Measurements from ENCODE around the gene GOT1. TPM values are rescaled to one million over a fixed set of nuclear protein-coding genes. Genes with fewer than 3 reads are reported as not detected.
A peak's percentile ranks its signal among the peaks of the same experiment; 100 is the strongest.

GOT1 gene
- total and polyA plus RNA-seq, 2 experiments from 2014 or later = 39.6 to 62.7 TPM

GRCh38 chr10:99393683-99394082, 36.7 kb downstream of the GOT1 start:
- Histone ChIP-seq H3K27me3 (replicated peaks; ENCODE audit: insufficient read depth) (no peaks in the 10 kb centered on the region), H3K9me2 (ENCODE audit: insufficient read depth) (no peaks in the 10 kb centered on the region), H2AFZ (no peak overlapping the region), H4K20me1 (ENCODE audit: insufficient read depth) (no peaks in the 10 kb centered on the region), H3K4me3 (no peak overlapping the region), H3K27ac (no peak overlapping the region), H3K79me2 (ENCODE audit: insufficient read depth) (no peaks in the 10 kb centered on the region), H3K4me1 (ENCODE audit: insufficient read depth) (peaks cover 51% of the 10 kb centered on the region), H3F3A (ENCODE audit: insufficient read depth) (peaks cover 64% of the 10 kb centered on the region), H3K4me2 (ENCODE audit: unreplicated experiment) (no peak overlapping the region), H3K9me3 (ENCODE audit: low read depth) (no peaks in the 10 kb centered on the region), H3K36me3 (ENCODE audit: low read depth) (0 out of 2 replicates have a peak, but pooled peaks cover 9% of the 10 kb centered on the region), H3K9ac (no peak overlapping the region)
- no peak for DNase-seq
- TF ChIP-seq EZH2phosphoT487 (IDR thresholded peaks at IDR 0.05; ENCODE audit: insufficient read depth, low read depth) (no peak), EZH2 (IDR thresholded peaks at IDR 0.05; ENCODE audit: insufficient read depth, poor library complexity, severe bottlenecking) (no peak)
- 93% methylated on average over 5 of the region's 5 CpGs for WGBS, 2 experiments (ENCODE audit: low coverage in 1 of 2, low lambda C conversion rate in 2 of 2, missing lambda C conversion rate in 2 of 2)
- in situ Hi-C loops (cut with MboI) = no loop called here

GRCh38 chr10:99393036-99393435, 37.4 kb downstream of the GOT1 start:
- Histone ChIP-seq H3K4me2 (ENCODE audit: unreplicated experiment) (peak overlapping the region; percentile 79), H3F3A (ENCODE audit: insufficient read depth) (peaks cover 59% of the 10 kb centered on the region), H3K27ac (no peak overlapping the region), H3K36me3 (ENCODE audit: low read depth) (0 out of 2 replicates have a peak, but pooled peaks cover 8% of the 10 kb centered on the region), H3K4me1 (ENCODE audit: insufficient read depth) (peaks cover 51% of the 10 kb centered on the region), H3K4me3 (peak overlapping the region; percentile 43), H4K20me1 (ENCODE audit: insufficient read depth) (no peaks in the 10 kb centered on the region), H3K9me3 (ENCODE audit: low read depth) (no peaks in the 10 kb centered on the region), H3K9me2 (ENCODE audit: insufficient read depth) (no peaks in the 10 kb centered on the region), H3K9ac (peak overlapping the region; percentile 9; the same call in 1 of the 2 replicates), H3K27me3 (replicated peaks; ENCODE audit: insufficient read depth) (no peaks in the 10 kb centered on the region), H3K79me2 (ENCODE audit: insufficient read depth) (no peaks in the 10 kb centered on the region), H2AFZ (0 out of 2 replicates have a peak overlapping the region, but pooled peaks have one; percentile 37)
- 9 to 14% methylated on average over 2 of the region's 2 CpGs for WGBS, 2 experiments (ENCODE audit: low coverage in 1 of 2, low lambda C conversion rate in 2 of 2, missing lambda C conversion rate in 2 of 2)
- DNase-seq = peak; percentile 38
- no peak for TF ChIP-seq EZH2phosphoT487 (IDR thresholded peaks at IDR 0.05; ENCODE audit: insufficient read depth, low read depth)
- no peak for TF ChIP-seq EZH2 (IDR thresholded peaks at IDR 0.05; ENCODE audit: insufficient read depth, poor library complexity, severe bottlenecking)
- in situ Hi-C loops (cut with MboI) = no loop called here

- TF ChIP-seq EZH2phosphoT487 (IDR thresholded peaks at IDR 0.05; ENCODE audit: insufficient read depth, low read depth) (no peak), EZH2 (IDR thresholded peaks at IDR 0.05; ENCODE audit: insufficient read depth, poor library complexity, severe bottlenecking) (no peak)
- Histone ChIP-seq H3K79me2 (ENCODE audit: insufficient read depth) (no peaks in the 10 kb centered on the region), H3K4me2 (ENCODE audit: unreplicated experiment) (peak overlapping the region; percentile 79), H3F3A (ENCODE audit: insufficient read depth) (peaks cover 42% of the 10 kb centered on the region), H3K36me3 (ENCODE audit: low read depth) (no peaks in the 10 kb centered on the region), H4K20me1 (ENCODE audit: insufficient read depth) (no peaks in the 10 kb centered on the region), H3K9me2 (ENCODE audit: insufficient read depth) (no peaks in the 10 kb centered on the region), H3K4me1 (ENCODE audit: insufficient read depth) (peaks cover 39% of the 10 kb centered on the region), H2AFZ (no peak overlapping the region), H3K27ac (peak overlapping the region; percentile 57; the same call in 1 of the 2 replicates), H3K9me3 (ENCODE audit: low read depth) (no peaks in the 10 kb centered on the region), H3K4me3 (no peak overlapping the region), H3K9ac (no peak overlapping the region), H3K27me3 (replicated peaks; ENCODE audit: insufficient read depth) (no peaks in the 10 kb centered on the region)
- in situ Hi-C loops (cut with MboI) = no loop called here
- no peak for DNase-seq
- 95 to 100% methylated on average over 2 of the region's 2 CpGs for WGBS, 2 experiments (ENCODE audit: low coverage in 1 of 2, low lambda C conversion rate in 2 of 2, missing lambda C conversion rate in 2 of 2)
Observed at GRCh38 chr10:99391346-99391745, 39.1 kb downstream of the GOT1 start.

GRCh38 chr10:99389729-99390480, 40.5 kb downstream of the GOT1 start:
- no peak overlapping the region for H3K4me3 ChIP-seq
- 78 to 79% methylated on average over 9 of the region's 9 CpGs for WGBS, 2 experiments (ENCODE audit: low coverage in 1 of 2, low lambda C conversion rate in 2 of 2, missing lambda C conversion rate in 2 of 2)
- no peak for TF ChIP-seq EZH2phosphoT487 (IDR thresholded peaks at IDR 0.05; ENCODE audit: insufficient read depth, low read depth)
- no peak for TF ChIP-seq EZH2 (IDR thresholded peaks at IDR 0.05; ENCODE audit: insufficient read depth, poor library complexity, severe bottlenecking)
- no peaks in the 10 kb centered on the region for H4K20me1 ChIP-seq (ENCODE audit: insufficient read depth)
- no peaks in the 10 kb centered on the region for H3K36me3 ChIP-seq (ENCODE audit: low read depth)
- H3K9me3 ChIP-seq (ENCODE audit: low read depth) = no peaks in the 10 kb centered on the region
- peaks cover 27% of the 10 kb centered on the region for H3F3A ChIP-seq (ENCODE audit: insufficient read depth)
- H3K4me2 ChIP-seq (ENCODE audit: unreplicated experiment) = no peak overlapping the region
- H3K4me1 ChIP-seq (ENCODE audit: insufficient read depth) = peaks cover 25% of the 10 kb centered on the region
- no peak overlapping the region for H3K27ac ChIP-seq
- no peaks in the 10 kb centered on the region for H3K27me3 ChIP-seq (replicated peaks; ENCODE audit: insufficient read depth)
- in situ Hi-C loops (cut with MboI) = no loop called here
- no peaks in the 10 kb centered on the region for H3K9me2 ChIP-seq (ENCODE audit: insufficient read depth)
- no peak overlapping the region for H2AFZ ChIP-seq
- H3K79me2 ChIP-seq (ENCODE audit: insufficient read depth) = no peaks in the 10 kb centered on the region
- DNase-seq = no peak
- H3K9ac ChIP-seq = no peak overlapping the region

Measured in GM23248 (cell line).